22Rv1 (cell line): ENCODE data around the gene SCUBE2.

ENCODE experiments used
- H3K27ac ChIP-seq: fragments of 450-650 bp; 2 replicates; pipeline ENCODE4 v1.5.1; 2017
- ZFX ChIP-seq: fragments of 450-650 bp; IDR thresholded peaks from 2 replicates; pipeline ENCODE4 v1.6.1; 2017; ENCODE audit warnings: antibody characterized with exemption, borderline replicate concordance
- TF ChIP-seq, protein P1 (sequence below): fragments of 450-650 bp; IDR thresholded peaks from 2 replicates; pipeline ENCODE4 v1.5.1; 2017; ENCODE audit warnings: mild to moderate bottlenecking

SCUBE2 gene

DNA sequence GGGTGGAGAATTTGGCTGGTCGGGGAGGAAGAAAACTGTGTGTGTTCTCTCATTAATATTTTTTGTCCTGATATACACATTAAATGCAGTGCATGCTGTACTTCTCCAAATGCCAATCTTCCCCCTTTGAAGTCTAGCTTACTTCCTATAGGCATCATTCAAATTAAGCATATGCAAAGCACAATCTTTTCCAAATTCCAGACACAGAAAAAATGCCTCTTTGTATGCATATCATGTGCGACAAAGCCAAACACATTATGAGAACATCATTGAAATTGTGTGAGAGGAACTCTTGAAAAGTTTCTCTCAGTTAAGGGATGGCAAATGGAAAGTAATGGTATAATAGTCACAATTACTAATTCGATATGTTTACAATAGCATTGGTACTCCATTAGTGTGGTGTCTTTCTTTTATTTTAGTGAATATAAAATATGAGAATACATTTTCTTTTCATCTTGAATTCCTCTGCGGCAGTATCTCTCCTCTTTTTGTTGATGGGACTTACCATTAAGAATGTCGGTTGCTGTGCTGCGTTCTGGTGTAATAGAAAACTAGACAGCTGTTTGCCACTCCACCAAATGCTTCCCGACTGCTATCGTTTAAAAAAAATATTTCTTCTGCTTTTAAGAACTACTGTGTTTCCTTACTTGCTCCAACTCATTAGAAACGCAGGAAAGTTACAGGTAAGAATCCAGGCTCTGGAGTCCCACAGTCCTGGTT lies 68.3 kb downstream of the SCUBE2 start:
- no peak overlapping the region for H3K27ac ChIP-seq
- TF ChIP-seq ZFX, result no peak
- TF ChIP-seq, protein P1, sequence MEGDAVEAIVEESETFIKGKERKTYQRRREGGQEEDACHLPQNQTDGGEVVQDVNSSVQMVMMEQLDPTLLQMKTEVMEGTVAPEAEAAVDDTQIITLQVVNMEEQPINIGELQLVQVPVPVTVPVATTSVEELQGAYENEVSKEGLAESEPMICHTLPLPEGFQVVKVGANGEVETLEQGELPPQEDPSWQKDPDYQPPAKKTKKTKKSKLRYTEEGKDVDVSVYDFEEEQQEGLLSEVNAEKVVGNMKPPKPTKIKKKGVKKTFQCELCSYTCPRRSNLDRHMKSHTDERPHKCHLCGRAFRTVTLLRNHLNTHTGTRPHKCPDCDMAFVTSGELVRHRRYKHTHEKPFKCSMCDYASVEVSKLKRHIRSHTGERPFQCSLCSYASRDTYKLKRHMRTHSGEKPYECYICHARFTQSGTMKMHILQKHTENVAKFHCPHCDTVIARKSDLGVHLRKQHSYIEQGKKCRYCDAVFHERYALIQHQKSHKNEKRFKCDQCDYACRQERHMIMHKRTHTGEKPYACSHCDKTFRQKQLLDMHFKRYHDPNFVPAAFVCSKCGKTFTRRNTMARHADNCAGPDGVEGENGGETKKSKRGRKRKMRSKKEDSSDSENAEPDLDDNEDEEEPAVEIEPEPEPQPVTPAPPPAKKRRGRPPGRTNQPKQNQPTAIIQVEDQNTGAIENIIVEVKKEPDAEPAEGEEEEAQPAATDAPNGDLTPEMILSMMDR, result no peak

DNA sequence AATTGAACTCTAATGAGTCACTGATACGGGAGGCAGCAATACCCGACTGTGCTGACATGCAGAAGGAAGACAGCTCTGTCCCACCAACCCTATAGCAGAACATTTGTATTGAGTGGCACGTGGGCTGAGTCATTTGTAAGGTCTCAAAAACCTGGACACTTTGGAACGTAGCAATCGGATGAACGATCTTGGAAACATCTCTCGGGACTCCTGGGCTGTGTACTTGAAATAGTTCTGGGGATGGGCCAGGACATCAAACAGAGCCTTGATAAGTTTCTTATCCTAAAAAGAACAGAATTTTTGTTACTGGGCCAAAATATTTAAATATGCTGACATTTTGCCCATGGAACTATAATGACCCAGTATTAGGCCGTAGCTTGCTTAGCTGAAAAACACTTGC lies 70.5 kb downstream of the SCUBE2 start:
- no peak for TF ChIP-seq ZFX
- TF ChIP-seq, protein P1, result no peak
- no peak overlapping the region for H3K27ac ChIP-seq

DNA sequence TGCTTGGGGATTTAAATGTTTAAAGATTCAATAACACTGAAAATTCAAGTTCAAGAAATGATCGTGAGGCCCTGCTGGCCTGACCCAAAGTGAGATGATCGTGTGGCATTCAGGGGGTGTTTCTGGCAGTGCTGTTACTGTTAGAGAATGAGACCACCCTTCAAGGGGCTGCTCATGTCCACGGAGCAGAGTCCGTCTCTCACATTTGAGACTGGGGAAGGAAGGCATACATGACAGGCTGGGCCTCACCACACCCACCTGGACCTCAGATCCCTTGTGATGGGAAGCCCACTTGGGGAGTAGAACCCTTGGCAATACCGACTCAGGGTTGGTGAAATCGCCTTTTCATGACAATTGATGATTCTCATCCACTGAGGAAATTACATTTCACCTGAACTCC lies 71.5 kb downstream of the SCUBE2 start:
- H3K27ac ChIP-seq, result no peak overlapping the region

DNA sequence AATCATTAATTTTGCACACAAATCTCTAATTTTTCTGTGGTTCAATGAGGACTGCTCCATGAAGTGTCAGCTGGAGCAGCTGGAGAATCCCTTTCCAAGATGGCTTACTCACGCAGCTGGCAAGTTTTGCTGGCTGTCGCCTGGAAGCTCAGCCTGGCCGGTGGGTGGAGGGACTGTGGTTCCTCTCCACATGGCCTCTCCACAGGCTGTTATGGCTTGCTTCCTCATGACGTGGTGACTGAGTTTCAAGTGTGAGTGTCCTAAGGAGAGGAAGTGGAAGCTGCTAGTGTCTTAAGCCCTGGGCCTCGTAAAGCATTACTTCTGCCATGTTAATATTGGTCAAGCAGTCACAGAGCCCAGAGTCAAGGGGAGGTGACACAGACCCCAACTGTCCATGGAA lies 73.6 kb downstream of the SCUBE2 start:
- H3K27ac ChIP-seq, result no peak overlapping the region
- TF ChIP-seq ZFX, result no peak
- TF ChIP-seq, protein P1, result no peak

More for the DNA sequence above, 71.5 kb downstream of the SCUBE2 start:
- TF ChIP-seq ZFX, result no peak
- TF ChIP-seq, protein P1, result no peak

DNA sequence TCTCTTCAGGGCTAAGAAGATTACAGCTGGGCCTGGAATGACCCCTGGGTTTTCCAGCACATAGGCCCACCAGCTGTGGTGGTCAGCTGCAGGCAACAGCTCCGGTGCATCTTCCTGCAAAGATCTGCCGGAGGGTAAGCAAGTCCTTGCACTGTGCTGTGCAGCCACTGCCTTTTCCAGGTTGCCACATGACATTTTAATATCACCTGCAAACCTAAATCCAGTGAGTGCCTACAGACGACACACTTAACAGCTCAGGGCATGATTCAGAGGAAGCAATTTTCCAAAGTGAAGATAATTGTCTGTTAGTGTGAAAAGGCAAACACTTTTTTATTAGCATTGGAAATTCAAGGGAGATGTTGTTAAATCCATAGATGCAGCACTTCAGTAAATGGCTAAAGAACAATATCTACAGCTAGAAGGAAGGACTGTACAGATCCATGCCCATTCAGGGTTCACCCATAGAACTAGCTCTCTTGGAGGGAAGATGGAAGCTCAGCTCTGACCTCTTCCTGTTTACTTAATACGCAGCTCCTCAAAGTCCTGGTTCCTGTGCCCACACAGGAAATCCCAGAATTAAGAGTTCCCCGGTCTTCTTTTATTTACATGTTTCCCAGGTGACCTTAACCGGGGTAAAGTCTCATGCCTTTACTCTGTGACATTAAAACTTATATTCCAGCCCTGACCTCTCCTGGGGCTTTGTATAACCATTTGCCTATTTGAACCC lies 74.3 kb downstream of the SCUBE2 start:
- no peak for TF ChIP-seq ZFX
- TF ChIP-seq, protein P1, result no peak
- H3K27ac ChIP-seq, result no peak overlapping the region

DNA sequence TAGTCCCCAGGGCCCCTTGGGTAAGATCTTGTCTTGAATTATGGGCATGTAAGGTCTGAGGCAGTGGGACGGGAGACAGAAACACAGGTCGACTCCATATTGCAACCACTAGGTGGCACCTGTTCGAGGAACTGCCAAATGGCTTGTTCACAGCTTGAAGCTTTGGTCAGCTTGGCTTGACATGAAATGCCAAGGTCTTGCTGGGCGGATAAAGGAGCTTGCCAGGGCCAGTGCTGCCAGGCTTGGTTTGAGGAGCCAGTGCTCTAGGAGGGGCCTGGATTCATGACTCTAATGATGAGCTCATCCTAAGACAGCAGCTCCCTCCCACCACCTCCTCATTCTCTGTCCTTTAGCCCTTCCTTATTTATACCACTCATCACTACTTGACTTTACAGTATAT lies 75.7 kb downstream of the SCUBE2 start:
- H3K27ac ChIP-seq, result no peak overlapping the region

More for the DNA sequence above, 75.7 kb downstream of the SCUBE2 start:
- TF ChIP-seq ZFX, result no peak
- TF ChIP-seq, protein P1, result peak; percentile 87
